GM19043 (cell line): ENCODE data around the gene MYH13.

Experiments
- ATAC-seq: cut with Tn5 transposase; IDR thresholded peaks from one replicate; pipeline ENCODE4 v1.9.1; 2021; ENCODE audit warnings: low read depth; ENCODE audit not compliant: unreplicated experiment

The MYH13 gene

DNA sequence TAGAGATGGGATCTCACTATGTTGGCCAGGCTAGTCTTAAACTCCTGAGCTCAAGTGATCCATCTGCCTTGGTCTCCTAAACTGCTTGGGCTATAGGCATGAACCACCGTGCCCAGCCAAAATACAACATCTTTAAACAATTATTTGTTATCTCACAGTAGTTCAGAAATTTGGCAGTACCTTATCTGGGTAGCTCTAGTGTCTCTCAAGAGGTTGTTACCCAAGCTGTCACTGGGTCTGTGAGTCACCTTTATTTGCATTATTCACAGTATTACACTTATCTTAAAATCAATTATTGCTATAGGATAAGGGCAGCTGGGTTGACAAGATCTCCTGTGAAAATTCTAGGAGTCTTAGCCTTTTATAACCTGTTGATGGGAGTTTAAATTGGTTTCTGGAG, 110.4 kb downstream of the MYH13 start:
- no peak for ATAC-seq

DNA sequence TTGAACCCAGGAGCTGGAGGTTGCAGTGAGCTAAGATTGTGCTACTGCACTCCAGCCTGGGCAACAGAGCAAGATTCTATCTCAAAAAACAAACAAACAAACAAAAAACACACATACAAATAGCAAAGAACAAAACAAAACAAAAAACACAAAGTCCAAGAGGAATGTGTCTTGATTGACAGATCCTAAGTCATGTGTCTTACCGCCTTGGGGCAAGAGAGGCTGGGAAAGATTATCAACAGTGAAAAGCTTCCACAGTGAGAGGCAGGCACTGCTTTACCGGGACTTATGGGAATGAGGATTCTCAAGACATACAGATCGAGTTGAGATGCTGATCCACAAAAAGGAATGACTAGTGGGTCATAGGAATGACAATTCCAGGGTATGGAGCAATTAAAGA, 111.7 kb downstream of the MYH13 start:
- no peak for ATAC-seq

GRCh38 chr17:10251212-10251948, 121.4 kb downstream of the MYH13 start:
- no peak for ATAC-seq
